ENCODE results near the gene MS4A15.

The MS4A15 gene

GRCh38 chr11:60769811-60770210 lies 13.1 kb downstream of the MS4A15 start:
- POLR2A ChIA-PET (ENCODE audit: low non-redundant PET) = interaction anchor here (0.6 kb wide), 1 partner anchor 1075 kb away, joined by 6 read pairs; no protein-coding TSS in a partner anchor

DNA sequence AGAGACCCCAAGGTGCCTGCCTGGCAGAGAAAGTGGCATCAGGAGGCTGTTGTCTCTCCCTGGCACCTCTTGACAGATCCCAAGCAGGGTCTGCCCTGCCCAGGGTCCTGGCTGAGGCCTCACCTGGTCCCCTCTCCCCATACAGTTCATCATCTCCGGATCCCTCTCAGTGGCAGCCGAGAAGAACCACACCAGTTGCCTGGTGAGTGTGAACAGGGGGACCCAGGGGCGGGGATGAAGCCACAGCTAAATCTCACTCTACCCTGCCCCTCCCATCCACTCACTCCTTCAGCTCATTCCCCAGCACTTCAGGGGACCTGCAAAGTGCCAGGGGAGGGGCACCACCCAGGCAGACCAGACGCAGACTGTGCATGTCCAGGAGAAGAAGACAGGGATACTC lies 14.5 kb downstream of the MS4A15 start:
- POLR2A ChIA-PET (ENCODE audit: low non-redundant PET) = no interaction called here

More at GRCh38 chr11:60769811-60770210, 13.1 kb downstream of the MS4A15 start:
- no peak for TF ChIP-seq CTCF (conservative IDR thresholded peaks at IDR 0.05; ENCODE audit: low read depth)
- CTCF ChIA-PET = interaction anchor here (0.5 to 1.4 kb wide), 3 partner anchors 10 to 129 kb away, joined by 3 to 4 read pairs (median 4); no protein-coding TSS in a partner anchor
- DNase-seq (ENCODE audit: low spot score) = no peak
- no peak overlapping the region for H3K27ac ChIP-seq

DNA sequence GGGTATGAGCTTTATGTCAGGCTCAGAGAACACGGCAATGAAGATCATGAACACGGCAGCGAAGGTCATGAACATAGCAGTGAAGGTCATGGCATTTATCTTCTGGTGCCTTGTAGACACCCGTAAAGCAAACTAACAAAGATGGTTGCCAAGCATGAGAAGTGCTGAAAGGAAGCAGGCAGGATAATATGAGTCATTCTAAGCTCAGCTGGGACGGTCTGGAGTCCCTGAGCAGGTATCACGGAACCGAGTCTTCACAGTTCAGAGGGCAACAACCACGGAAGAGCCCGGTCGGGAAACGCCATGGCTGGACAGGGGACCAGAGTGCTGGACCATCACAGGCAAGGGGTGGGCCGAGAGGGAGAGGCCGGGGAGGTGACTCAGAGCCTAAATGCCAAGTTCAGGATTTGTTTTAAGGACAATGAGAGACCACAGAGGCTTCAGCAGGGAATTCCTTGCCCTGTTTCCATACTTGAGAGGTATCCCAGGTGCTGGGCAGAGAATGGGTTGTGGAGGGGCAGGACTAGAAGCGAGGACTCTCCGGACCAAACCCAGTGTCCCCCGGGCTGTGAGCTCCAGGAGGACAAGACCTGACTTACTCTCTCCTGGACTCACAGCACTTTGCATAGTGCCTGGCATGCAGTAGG lies 15.3 kb downstream of the MS4A15 start:
- no peak for TF ChIP-seq CTCF (conservative IDR thresholded peaks at IDR 0.05; ENCODE audit: low read depth)
- no peak overlapping the region for H3K27ac ChIP-seq
- ChIA-PET CTCF (interaction anchor here (0.6 to 1.3 kb wide), 2 partner anchors 9 to 855 kb away, joined by 3 read pairs; no protein-coding TSS in a partner anchor), POLR2A (ENCODE audit: low non-redundant PET) (no interaction called here)
- no peak for DNase-seq (ENCODE audit: low spot score)

More for the DNA sequence above, 14.5 kb downstream of the MS4A15 start:
- H3K27ac ChIP-seq = no peak overlapping the region
- CTCF ChIA-PET = no interaction called here
- DNase-seq (ENCODE audit: low spot score) = no peak
- no peak for TF ChIP-seq CTCF (conservative IDR thresholded peaks at IDR 0.05; ENCODE audit: low read depth)

GRCh38 chr11:60772666-60773065 lies 16.0 kb downstream of the MS4A15 start:
- ChIA-PET CTCF (interaction anchor here (0.6 to 1.3 kb wide), 4 partner anchors 10 to 856 kb away, joined by 3 read pairs; no protein-coding TSS in a partner anchor), POLR2A (ENCODE audit: low non-redundant PET) (no interaction called here)
- no peak for DNase-seq (ENCODE audit: low spot score)

DNA sequence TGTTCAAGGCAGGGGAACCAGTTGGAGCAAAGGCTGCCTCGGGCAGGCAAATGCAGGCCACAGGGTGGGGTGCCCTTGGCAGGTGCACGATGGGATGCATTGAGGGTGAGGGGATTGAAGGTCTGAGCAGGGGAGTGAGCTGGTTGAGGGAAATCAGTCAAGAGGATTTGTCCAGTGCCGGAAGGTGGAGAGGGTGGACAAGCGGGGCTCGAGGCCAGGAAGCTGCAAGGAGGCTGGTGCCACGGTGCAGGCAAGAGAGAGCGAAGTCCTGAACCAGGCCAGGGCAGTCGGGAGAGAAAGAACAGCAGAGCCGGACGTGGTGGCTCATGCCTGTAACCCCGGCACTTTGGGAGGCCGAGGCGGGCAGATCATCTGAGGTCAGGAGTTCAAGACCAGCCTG lies 18.1 kb downstream of the MS4A15 start:
- ChIA-PET POLR2A (ENCODE audit: low non-redundant PET) (no interaction called here), CTCF (interaction anchor here (0.6 to 2.4 kb wide), 9 partner anchors 10 to 280 kb away, joined by 3 to 14 read pairs (median 5); no protein-coding TSS in a partner anchor)
- DNase-seq (ENCODE audit: low spot score) = no peak
- H3K27ac ChIP-seq = no peak overlapping the region
- no peak for TF ChIP-seq CTCF (conservative IDR thresholded peaks at IDR 0.05; ENCODE audit: low read depth)

More at GRCh38 chr11:60772666-60773065, 16.0 kb downstream of the MS4A15 start:
- no peak overlapping the region for H3K27ac ChIP-seq
- TF ChIP-seq CTCF (conservative IDR thresholded peaks at IDR 0.05; ENCODE audit: low read depth) = no peak

- TF ChIP-seq CTCF (conservative IDR thresholded peaks at IDR 0.05; ENCODE audit: low read depth) = peak; percentile 83
- ChIA-PET CTCF (interaction anchor here (0.5 to 2.4 kb wide), 20 partner anchors 9 to 480 kb away, joined by 3 to 14 read pairs (median 4); partner anchors contain the start of genes MS4A10 and MS4A15), POLR2A (ENCODE audit: low non-redundant PET) (no interaction called here)
- DNase-seq (ENCODE audit: low spot score) = peak; percentile 73
- H3K27ac ChIP-seq = no peak overlapping the region
Measured at GRCh38 chr11:60775420-60775961, 18.8 kb downstream of the MS4A15 start.
